Kidney tubule cell (primary cell): ENCODE data around the gene TVP23A.
A peak's percentile ranks its signal among the peaks of the same experiment; 100 is the strongest.
"Not testable (repeated sequence)": the region's sequence is repeated elsewhere in the genome, so short reads cannot be mapped to it uniquely, and the experiment has no call there.

Experiments
- DNase-seq: peaks from one replicate; pipeline ENCODE4 v3.0.0-alpha.2; 2018; ENCODE audit warnings: low spot score

TVP23A gene

DNA sequence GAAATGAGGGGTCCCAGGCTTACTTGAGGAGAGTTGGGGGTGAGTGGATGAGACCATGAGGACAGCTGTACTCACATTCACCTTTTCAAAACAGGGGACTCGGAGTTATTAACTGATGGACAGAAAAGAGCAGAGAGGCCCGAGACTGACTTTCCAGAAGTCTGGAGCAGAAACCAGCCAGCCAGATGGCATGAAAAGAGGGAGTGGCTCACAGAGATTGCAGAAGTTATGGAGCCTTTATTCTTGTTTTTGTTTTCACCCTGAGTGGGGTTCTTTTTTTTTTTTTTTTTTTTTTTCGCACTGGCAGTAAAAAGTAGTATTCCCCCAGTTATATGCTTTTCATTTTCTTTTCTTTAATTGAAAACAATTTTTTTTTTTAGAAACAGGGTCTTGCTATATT, 18.9 kb downstream of the TVP23A start:
- DNase-seq: no peak

- DNase-seq: no peak
Observed at GRCh38 chr16:10791048-10791447, 27.5 kb downstream of the TVP23A start.

- not testable (repeated sequence) for DNase-seq
Observed at GRCh38 chr16:10788630-10789029, 30.0 kb downstream of the TVP23A start.

DNA sequence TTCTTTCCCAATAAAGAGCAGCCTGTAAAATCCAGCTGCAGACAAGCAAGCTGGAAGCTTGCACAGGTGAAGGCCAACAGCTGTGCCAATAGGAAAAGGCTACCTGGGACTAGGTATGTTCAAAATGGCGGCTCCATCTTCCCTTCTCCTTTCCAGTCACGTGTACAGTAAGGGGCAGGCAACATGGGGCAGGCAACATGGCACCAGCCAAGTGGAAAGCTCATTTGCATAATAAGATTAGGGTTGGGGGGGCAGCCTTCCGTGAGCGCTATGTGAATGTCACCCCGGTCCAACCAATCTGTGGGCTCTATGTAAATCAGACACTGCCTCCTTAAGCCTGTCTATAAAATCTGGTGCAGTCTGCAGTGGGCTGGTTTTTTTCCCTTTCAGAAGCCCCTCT, 31.3 kb downstream of the TVP23A start:
- DNase-seq: no peak

GRCh38 chr16:10782628-10783027, 36.0 kb downstream of the TVP23A start:
- no peak for DNase-seq

GRCh38 chr16:10780628-10781027, 38.0 kb downstream of the TVP23A start:
- no peak for DNase-seq

DNA sequence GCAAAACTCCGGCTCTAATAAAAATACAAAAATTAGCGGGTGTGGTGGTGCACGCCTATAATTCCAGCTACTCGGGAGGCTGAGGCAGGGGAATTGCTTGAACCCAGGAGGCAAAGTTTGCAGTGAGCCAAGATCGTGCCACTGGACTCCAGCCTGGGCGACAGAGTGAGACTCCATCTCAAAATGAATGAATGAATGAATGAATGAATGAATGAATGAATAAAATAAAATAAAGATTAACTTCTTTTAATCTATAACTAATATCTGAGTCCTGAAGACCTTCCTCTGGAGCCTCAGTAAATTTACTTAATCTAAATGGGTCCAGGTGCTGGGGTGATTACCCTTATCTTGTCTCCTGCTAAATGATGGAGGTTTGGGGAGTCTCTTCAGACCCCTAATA, 38.7 kb downstream of the TVP23A start:
- DNase-seq: not testable (repeated sequence)

DNA sequence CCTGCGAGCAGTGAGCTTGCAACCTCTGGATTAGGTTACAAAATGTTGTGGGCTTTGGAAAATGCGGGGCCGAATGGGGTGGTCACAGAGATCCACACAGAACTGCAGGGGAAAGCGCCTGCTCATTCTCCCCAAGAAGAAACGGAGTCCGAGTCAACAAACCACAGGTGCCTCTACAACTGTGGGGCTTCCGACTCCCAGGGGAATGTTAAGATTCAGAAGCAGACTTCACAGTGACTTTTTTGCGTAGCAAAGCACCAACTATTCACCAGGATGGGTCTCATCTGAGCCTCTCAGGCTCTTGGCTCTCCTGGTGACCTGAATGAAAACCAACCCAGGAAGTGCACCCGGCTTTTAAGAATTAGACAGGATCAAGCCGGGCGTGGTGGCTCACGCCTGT, 41.2 kb downstream of the TVP23A start:
- DNase-seq: no peak

- DNase-seq: not testable (repeated sequence)
Observed at GRCh38 chr16:10776923-10777322, 41.7 kb downstream of the TVP23A start.

GRCh38 chr16:10776280-10776679, 42.3 kb downstream of the TVP23A start:
- DNase-seq: no peak

GRCh38 chr16:10770907-10771306, 47.7 kb downstream of the TVP23A start:
- no peak for DNase-seq

DNA sequence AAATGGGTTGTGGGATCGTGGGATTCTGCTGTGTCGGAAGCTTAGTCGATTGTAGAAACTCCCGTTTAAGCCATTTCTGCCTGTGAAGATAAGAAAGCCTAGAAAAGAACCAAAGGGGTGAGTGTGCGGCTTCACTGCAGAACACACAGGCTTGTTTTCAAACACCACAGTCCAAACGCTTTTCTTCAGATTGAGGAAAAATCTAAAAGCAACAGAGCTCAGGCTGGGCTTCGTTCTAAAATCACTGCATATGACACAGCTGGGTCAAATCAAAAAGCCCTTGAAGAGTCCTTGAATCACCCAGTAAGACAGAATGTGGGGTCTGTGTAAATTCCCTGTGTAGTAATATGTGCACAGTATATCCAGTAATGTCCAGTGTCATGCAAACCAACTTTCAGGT, 49.2 kb downstream of the TVP23A start:
- DNase-seq: no peak

- no peak for DNase-seq
Observed at GRCh38 chr16:10767127-10767526, 51.5 kb downstream of the TVP23A start.

GRCh38 chr16:10765772-10766171, 52.8 kb downstream of the TVP23A start:
- DNase-seq: no peak

GRCh38 chr16:10763456-10763855, 55.1 kb downstream of the TVP23A start:
- DNase-seq: no peak

- DNase-seq: no peak
Observed at GRCh38 chr16:10762336-10763016, 56.1 kb downstream of the TVP23A start.

DNA sequence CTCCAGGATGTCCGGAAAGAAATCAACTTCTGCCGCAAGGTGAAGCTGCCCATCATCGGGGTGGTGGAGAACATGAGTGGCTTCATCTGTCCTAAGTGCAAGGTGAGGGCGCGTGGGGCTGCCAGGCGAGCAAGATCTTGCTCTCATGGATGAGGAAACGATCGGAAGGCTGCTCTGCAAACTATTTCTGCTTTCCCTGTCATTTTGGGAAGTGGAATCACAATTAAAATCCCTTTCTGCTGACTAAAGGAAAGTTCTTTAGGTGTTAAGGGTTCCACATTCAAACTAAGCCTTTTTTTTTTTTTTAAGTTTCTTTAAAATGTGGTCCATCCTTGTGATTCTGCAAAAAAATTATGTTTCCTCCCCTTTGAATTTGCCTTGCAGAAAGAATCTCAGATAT, 57.2 kb downstream of the TVP23A start:
- no peak for DNase-seq

DNA sequence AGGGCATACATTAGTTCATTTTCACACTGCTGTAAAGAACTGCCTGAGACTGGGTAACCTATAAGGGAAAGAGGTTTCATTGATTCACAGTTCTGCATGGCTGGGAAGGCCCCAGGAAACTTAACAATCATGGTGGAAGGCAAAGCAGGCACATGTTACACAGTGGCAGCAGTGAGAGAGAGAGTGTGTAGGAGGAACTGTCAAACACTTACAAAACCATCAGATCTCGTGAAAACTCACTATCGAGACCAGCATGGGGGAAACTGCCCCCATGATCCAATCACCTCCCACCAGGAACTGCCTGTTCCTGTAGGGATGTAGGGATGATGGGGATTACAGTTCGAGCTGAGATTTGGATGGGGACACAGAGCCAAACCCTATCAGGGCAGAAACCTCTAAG, 57.7 kb downstream of the TVP23A start:
- no peak for DNase-seq

DNA sequence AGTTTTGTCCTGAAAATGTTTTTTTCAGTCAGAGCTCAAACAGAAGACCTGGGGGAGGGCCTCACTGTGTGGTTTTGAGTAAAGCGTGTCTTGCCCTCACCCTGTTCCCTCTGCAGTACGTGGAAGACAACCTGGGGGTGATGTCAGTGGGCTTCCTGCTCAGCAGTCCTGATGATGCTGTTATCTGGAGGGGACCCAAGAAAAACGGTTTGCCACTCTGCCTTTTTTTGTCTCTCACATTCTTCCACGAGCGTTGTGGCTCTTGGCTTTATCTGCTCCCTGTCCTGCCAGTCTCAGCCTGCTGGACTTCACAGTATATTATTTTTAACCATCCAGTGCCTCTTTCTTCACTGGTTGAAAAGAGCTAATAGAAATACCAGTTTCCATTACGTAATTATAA, 62.0 kb downstream of the TVP23A start:
- no peak for DNase-seq

DNA sequence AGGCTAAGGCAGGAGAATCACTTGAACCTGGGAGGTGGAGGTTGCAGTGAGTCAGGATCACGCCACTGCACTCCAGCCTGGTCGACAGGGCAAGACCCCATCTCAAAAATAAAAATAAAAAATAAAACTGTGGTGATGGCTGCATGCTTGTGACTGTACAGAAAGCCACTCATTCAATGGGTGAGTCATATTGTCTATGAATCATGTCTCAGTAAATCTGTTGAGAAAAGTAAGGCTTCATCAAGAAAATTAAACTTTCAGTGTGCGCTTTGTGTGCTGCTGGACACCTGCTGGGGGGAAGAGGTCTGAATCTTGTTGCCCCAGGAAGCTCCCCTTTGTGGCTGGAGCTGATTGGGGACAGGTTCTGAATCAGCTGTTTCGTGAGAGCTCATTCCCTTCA, 63.7 kb downstream of the TVP23A start:
- peak; percentile 74 for DNase-seq

DNA sequence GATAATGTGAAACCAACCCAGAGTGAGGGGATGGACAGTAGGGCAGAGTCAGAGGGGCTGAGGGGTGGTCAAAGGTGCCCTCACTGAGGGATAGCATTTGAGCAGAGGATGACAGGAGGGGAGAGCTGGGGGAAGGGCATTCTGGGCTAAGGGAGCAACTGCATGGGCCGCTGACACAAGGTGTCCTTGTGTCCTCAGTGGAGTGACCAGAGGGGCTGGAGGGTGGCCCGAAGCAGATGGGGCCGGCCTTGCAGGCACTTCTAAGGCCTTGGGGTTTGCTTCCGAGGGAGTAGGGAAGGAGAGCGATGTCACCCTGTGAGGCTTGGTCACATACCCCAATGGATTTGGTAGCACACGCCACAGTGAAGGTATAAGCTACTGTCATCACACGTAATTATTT, 64.9 kb downstream of the TVP23A start:
- no peak for DNase-seq

GRCh38 chr16:10752843-10753523, 65.6 kb downstream of the TVP23A start:
- no peak for DNase-seq

GRCh38 chr16:10751291-10751697, 67.3 kb downstream of the TVP23A start:
- DNase-seq: no peak

- DNase-seq: no peak
Observed at GRCh38 chr16:10750793-10751192, 67.8 kb downstream of the TVP23A start.
